HG02981 (cell line): ENCODE results near the gene INPP5D.
"Not testable (repeated sequence)": the region's sequence is repeated elsewhere in the genome, so short reads cannot be mapped to it uniquely, and the experiment has no call there.

ENCODE experiments used
- ATAC-seq: cut with Tn5 transposase; IDR thresholded peaks from one replicate; pipeline ENCODE4 v1.9.1; 2021; ENCODE audit warnings: mild to moderate bottlenecking, moderate library complexity; ENCODE audit not compliant: unreplicated experiment

INPP5D gene

GRCh38 chr2:233168445-233168844 is 108.3 kb downstream of the INPP5D start:
- ATAC-seq, result no peak

- ATAC-seq, result no peak
Observed at GRCh38 chr2:233168919-233169318, 108.8 kb downstream of the INPP5D start.

GRCh38 chr2:233171344-233171743 is 111.2 kb downstream of the INPP5D start:
- ATAC-seq, result no peak

- no peak for ATAC-seq
Observed at GRCh38 chr2:233173115-233173514, 113.0 kb downstream of the INPP5D start.

- no peak for ATAC-seq
Observed at GRCh38 chr2:233174137-233174536, 114.0 kb downstream of the INPP5D start.

GRCh38 chr2:233178994-233179847 is 119.1 kb downstream of the INPP5D start:
- ATAC-seq, result no peak

GRCh38 chr2:233179848-233180366 is 119.8 kb downstream of the INPP5D start:
- ATAC-seq, result no peak

GRCh38 chr2:233183869-233184418 is 123.8 kb downstream of the INPP5D start:
- no peak for ATAC-seq

GRCh38 chr2:233184669-233185068 is 124.5 kb downstream of the INPP5D start:
- no peak for ATAC-seq

GRCh38 chr2:233185330-233185729 is 125.2 kb downstream of the INPP5D start:
- ATAC-seq, result no peak

GRCh38 chr2:233185963-233186362 is 125.8 kb downstream of the INPP5D start:
- ATAC-seq, result no peak

- ATAC-seq, result no peak
Observed at GRCh38 chr2:233186851-233187250, 126.7 kb downstream of the INPP5D start.

GRCh38 chr2:233189025-233189424 is 128.9 kb downstream of the INPP5D start:
- no peak for ATAC-seq

- not testable (repeated sequence) for ATAC-seq
Observed at GRCh38 chr2:233191016-233191415, 130.9 kb downstream of the INPP5D start.

GRCh38 chr2:233193738-233194137 is 133.6 kb downstream of the INPP5D start:
- ATAC-seq, result no peak

GRCh38 chr2:233195027-233195426 is 134.9 kb downstream of the INPP5D start:
- no peak for ATAC-seq

GRCh38 chr2:233197022-233197421 is 136.9 kb downstream of the INPP5D start:
- ATAC-seq, result no peak

GRCh38 chr2:233198026-233198425 is 137.9 kb downstream of the INPP5D start:
- ATAC-seq, result no peak

- no peak for ATAC-seq
Observed at GRCh38 chr2:233199870-233200269, 139.7 kb downstream of the INPP5D start.

- ATAC-seq, result not testable (repeated sequence)
Observed at GRCh38 chr2:233200790-233201189, 140.6 kb downstream of the INPP5D start.

GRCh38 chr2:233201258-233202013 is 141.3 kb downstream of the INPP5D start:
- ATAC-seq, result no peak
